K562 (cell line): ENCODE results near the gene RGS3. TPM values are rescaled to one million over a fixed set of nuclear protein-coding genes. Genes with fewer than 3 reads are reported as not detected.

ENCODE experiments used
- ATAC-seq: fragments of 200-7000 bp; cut with Tn5 transposase; 3 replicates; pipeline ENCODE4 v1.9.1; 2020; ENCODE audit warnings: moderate library complexity
- BruUV-seq: library from RNA; stranded (reverse); fragments of 400-500 nt; replicated peaks from 2 replicates; lab custom pipeline; 2021; lab: Mats Ljungman, UMichigan
- CTCF ChIA-PET: fragments of 300-600 bp; formaldehyde crosslinking; extraction: SDS; loops from one replicate; lab custom pipeline; 2021; ENCODE audit warnings: low intra/inter-chr PET ratio; lab: Yijun Ruan, JAX
- POLR2A ChIA-PET: fragments of 300-600, 350-650 bp; sonication (Branson Sonifier 250); formaldehyde crosslinking; extraction: SDS; loops from one replicate; lab custom pipeline; 2021; ENCODE audit warnings: antibody characterized with exemption, inconsistent platforms; lab: Yijun Ruan, JAX
- DNase-seq, 4 experiments: peaks; one replicate each; pipeline versions ENCODE4 v3.0.0 to v3.0.0-alpha.2; 2011 to 2018; ENCODE audit warnings: low spot score in 3 of 4, mixed read lengths in 3 of 4; ENCODE audit errors: extremely low read depth in 1 of 4
- FAIRE-seq: peaks from 2 replicates; lab custom pipeline; 2011; peaks lifted over from hg19 to GRCh38; lab: Jason Lieb, UNC
- H2AFZ ChIP-seq: 2 replicates; pipeline ENCODE4 v1.6.0; 2011; ENCODE audit warnings: low read depth, low read length, control low read depth, inconsistent platforms
- H3K27ac ChIP-seq: fragments of 200-600 bp; 3 replicates; pipeline ENCODE4 v1.8.0; 2011; ENCODE audit warnings: low read depth, mild to moderate bottlenecking, control low read depth, inconsistent platforms, low read length, moderate library complexity, mixed read lengths; ENCODE audit errors: extremely low read depth
- H3K27me3 ChIP-seq, 2 experiments: fragments of 300-600 bp in 1 of 2; 2 replicates in 1 of 2; 3 replicates in 1 of 2; pipeline versions ENCODE4 v1.6.0 to v1.8.0; 2011; ENCODE audit warnings: inconsistent platforms in 2 of 2, low read length in 2 of 2, mild to moderate bottlenecking in 1 of 2, mixed read lengths in 1 of 2, moderate library complexity in 1 of 2; ENCODE audit not compliant: control insufficient read depth in 2 of 2, insufficient read depth in 2 of 2
- H3K36me3 ChIP-seq: fragments of 300-600 bp; 3 replicates; pipeline ENCODE4 v1.8.0; 2011; ENCODE audit warnings: mild to moderate bottlenecking, low read length, inconsistent platforms; ENCODE audit not compliant: control insufficient read depth, insufficient read depth
- H3K4me1 ChIP-seq, 2 experiments: fragments of 200-600 bp in 1 of 2; replicated peaks in 1 of 2; 2 replicates in 1 of 2; 3 replicates in 1 of 2; pipeline versions ENCODE4 v1.5.1 to v1.8.0; 2011; ENCODE audit warnings: inconsistent platforms in 2 of 2, low read length in 2 of 2, mild to moderate bottlenecking in 1 of 2, mixed read lengths in 1 of 2, moderate library complexity in 1 of 2; ENCODE audit not compliant: control insufficient read depth in 2 of 2, insufficient read depth in 2 of 2
- H3K4me2 ChIP-seq: 2 replicates; pipeline ENCODE4 v1.6.1; 2011; ENCODE audit warnings: low read length, control low read depth, inconsistent platforms, mixed read lengths; ENCODE audit not compliant: insufficient read depth
- H3K4me3 ChIP-seq: fragments of 200-600 bp; sonication (generic), shearing (Covaris generic); 2 replicates; pipeline ENCODE4 v1.5.1; 2016; ENCODE audit warnings: control low read depth, inconsistent platforms
- H3K79me2 ChIP-seq: fragments of 200-600 bp; 3 replicates; pipeline ENCODE4 v1.8.0; 2011; ENCODE audit warnings: low read length, inconsistent platforms; ENCODE audit not compliant: control insufficient read depth, insufficient read depth
- H3K9ac ChIP-seq, 2 experiments: 2 replicates each; pipeline versions ENCODE4 v1.6.0 to v1.6.1; 2011; ENCODE audit warnings: low read depth in 2 of 2, low read length in 2 of 2, control low read depth in 1 of 2, inconsistent platforms in 1 of 2, mild to moderate bottlenecking in 1 of 2, mixed read lengths in 1 of 2; ENCODE audit not compliant: insufficient read depth in 1 of 2
- H3K9me1 ChIP-seq: one replicate; pipeline ENCODE4 v1.6.0; 2011; ENCODE audit warnings: inconsistent platforms, mild to moderate bottlenecking, low read length, moderate library complexity; ENCODE audit not compliant: control insufficient read depth, insufficient read depth
- H3K9me3 ChIP-seq: replicated peaks from 2 replicates; pipeline ENCODE4 v1.5.1; 2011; ENCODE audit warnings: low read depth, low read length, inconsistent platforms; ENCODE audit not compliant: control insufficient read depth, insufficient read depth
- H4K20me1 ChIP-seq: replicated peaks from 2 replicates; pipeline ENCODE4 v1.6.1; 2011; ENCODE audit warnings: low read length, inconsistent platforms, mixed read lengths; ENCODE audit not compliant: control insufficient read depth, insufficient read depth
- FOS ChIP-seq: IDR thresholded peaks from 3 replicates; pipeline ENCODE4 v1.6.1; 2011; ENCODE audit not compliant: insufficient read length; ENCODE audit errors: extremely low read depth
- HNRNPUL1 ChIP-seq: fragments of 200-400 bp; formaldehyde crosslinking; IDR thresholded peaks from 2 replicates; pipeline ENCODE4 v1.6.1; 2017; ENCODE audit warnings: low read length
- KLF13 ChIP-seq: fragments of 450-650 bp; IDR thresholded peaks from 2 replicates; pipeline ENCODE4 v1.6.1; 2016; ENCODE audit warnings: missing genetic modification characterization, low read depth, mild to moderate bottlenecking, missing compliant biosample characterization, moderate library complexity, borderline replicate concordance
- NUFIP1 ChIP-seq: fragments of 450-650 bp; IDR thresholded peaks from 2 replicates; pipeline ENCODE4 v1.6.1; 2018; ENCODE audit not compliant: partially characterized antibody
- RBM17 ChIP-seq: fragments of 200-400 bp; formaldehyde crosslinking; IDR thresholded peaks from 2 replicates; pipeline ENCODE4 v1.6.1; 2017; ENCODE audit warnings: low read depth, mild to moderate bottlenecking, low read length, borderline replicate concordance
- SMAD2 ChIP-seq: fragments of 150-350 bp; IDR thresholded peaks from 2 replicates; pipeline ENCODE4 v1.6.1; 2014; ENCODE audit warnings: low read depth, mild to moderate bottlenecking, low read length
- SP2 ChIP-seq: IDR thresholded peaks from 2 replicates; pipeline ENCODE4 v1.6.1; 2011; ENCODE audit warnings: mild to moderate bottlenecking, low read depth, low read length, moderate library complexity; ENCODE audit not compliant: poor library complexity, severe bottlenecking; ENCODE audit errors: extremely low read depth
- XRCC5 ChIP-seq: fragments of 200-400 bp; formaldehyde crosslinking; IDR thresholded peaks from 2 replicates; pipeline ENCODE4 v1.6.1; 2017; ENCODE audit warnings: low read depth, mild to moderate bottlenecking, low read length
- ZNF124 ChIP-seq: sonication (generic); formaldehyde crosslinking; IDR thresholded peaks from 2 replicates; pipeline ENCODE4 v1.8.1; 2022; ENCODE audit warnings: missing genetic modification reagents
- ZNF507 ChIP-seq: conservative IDR thresholded peaks from 2 replicates; pipeline ENCODE4 v1.6.1; 2017; ENCODE audit warnings: missing genetic modification characterization, missing compliant biosample characterization
- ZNF75A ChIP-seq: fragments of 450-650 bp; formaldehyde crosslinking; IDR thresholded peaks from 2 replicates; pipeline ENCODE4 v1.4.0; 2020; ENCODE audit warnings: mild to moderate bottlenecking
- WGBS: fragments of 100-300 bp; shearing (Covaris generic); methylation state at CpG from one replicate; pipeline ENCODE4 v1.1.6; 2016; ENCODE audit warnings: low coverage, mixed read lengths; ENCODE audit not compliant: insufficient coverage; ENCODE audit errors: missing lambda C conversion rate; 5-methylcytosine and 5-hydroxymethylcytosine counted together
- in situ Hi-C: fragments of 300-500 bp; cut with MboI; formaldehyde crosslinking; loops from 4 replicates; pipeline ENCODE4 v1.15.0; 2018; ENCODE audit warnings: inconsistent platforms, mixed read lengths
- intact Hi-C: fragments of 100-400 bp; cut with micrococcal nuclease; formaldehyde crosslinking; loops from 2 replicates; pipeline ENCODE4 v1.14.2; 2022
- polyA plus RNA-seq, 8 experiments: library from polyadenylated mRNA; depleted of rRNA in 4 of 8; stranded (reverse) in 5 of 8; unstranded in 3 of 8; fragments of >200 nt; fragmentation: Nextera tagmentation in 2 of 8; fragmentation: Illumina TruSeq in 1 of 8; extraction: Ambion mirVana in 2 of 8; extraction: Trizol in 1 of 8; gene quantifications; 2 replicates each; pipeline versions ENCODE4 v1.2.1 to v1.2.3, GENCODE V29; 2011 to 2014; ENCODE audit warnings: inconsistent platforms in 1 of 8, missing spikeins in 1 of 8
- total RNA-seq, 7 experiments: library from RNA; depleted of rRNA in 6 of 7; stranded (reverse); fragments of >200 nt in 6 of 7; fragmentation: Illumina TruSeq in 2 of 7; extraction: Trizol in 2 of 7; gene quantifications; 2 replicates each; pipeline versions ENCODE4 v1.2.1 to v1.2.3, GENCODE V29; 2011 to 2021; ENCODE audit warnings: low replicate concordance in 1 of 7
- TF ChIP-seq, protein P1 (sequence below): fragments of 250-450 bp; sonication (Bioruptor Pico); IDR thresholded peaks from 2 replicates; pipeline ENCODE4 v1.5.0; 2022; ENCODE audit warnings: mild to moderate bottlenecking
- TF ChIP-seq, protein P2 (sequence below): sonication (generic); formaldehyde crosslinking; IDR thresholded peaks from 2 replicates; pipeline ENCODE4 v1.5.0; 2020; ENCODE audit warnings: missing genetic modification reagents

Gene RGS3
- total and polyA plus RNA-seq, 9 of the 15 experiments (the other 6 are each of a cell fraction or from before 2014, with no cell fraction given): 0.08 to 2.9 (median 0.95) TPM

DNA sequence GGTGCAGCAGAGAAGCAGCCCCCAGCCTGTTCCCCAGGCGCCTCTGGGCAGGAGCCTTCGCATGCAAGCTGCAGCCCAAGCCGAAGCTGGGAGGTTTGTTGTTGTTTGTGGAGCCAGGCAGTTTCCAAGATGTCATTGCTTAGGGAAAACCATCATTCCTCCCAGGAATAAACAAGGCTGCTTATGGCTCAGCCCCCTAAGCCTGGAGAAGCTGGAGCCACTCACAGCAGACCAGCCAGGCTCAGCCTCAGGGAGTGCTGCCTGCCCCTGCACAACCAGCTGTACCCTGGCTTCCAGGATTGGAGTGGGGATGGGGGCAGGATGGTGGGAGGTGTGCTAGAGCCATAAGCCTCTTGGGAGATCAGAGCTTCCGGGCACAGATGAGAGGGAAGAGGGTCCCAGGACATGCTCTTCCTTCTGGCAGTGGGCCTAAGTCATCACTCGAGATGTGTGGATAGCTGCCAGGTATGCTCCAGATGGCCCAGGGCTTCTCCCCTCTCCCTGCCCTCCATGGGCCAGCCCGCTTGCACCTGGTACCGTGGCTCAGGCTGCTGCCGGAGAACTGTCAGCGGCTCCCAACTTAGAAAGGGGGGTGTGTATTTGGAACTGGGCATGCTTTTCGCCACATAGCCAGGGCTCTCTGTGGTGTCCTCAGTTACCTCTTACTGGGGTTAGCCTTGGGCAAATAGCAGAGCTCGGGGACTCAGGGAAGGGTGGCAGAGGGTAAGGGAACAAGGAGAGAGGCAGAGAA, 105.2 kb downstream of the RGS3 start:
- Histone ChIP-seq H4K20me1 (no peaks in the 10 kb centered on the region), H3K79me2 (no peaks in the 10 kb centered on the region), H3K4me3 (no peak overlapping the region), H3K9ac (no peak overlapping the region), H3K4me2 (no peak overlapping the region), H3K9me1 (no peaks in the 10 kb centered on the region), H3K27me3 (peaks cover 0 to 31% of the 10 kb centered on the region in 2 experiments; a peak in 3 of 5 replicates), H3K36me3 (no peaks in the 10 kb centered on the region), H3K9me3 (no peaks in the 10 kb centered on the region), H2AFZ (no peak overlapping the region), H3K4me1 (peaks cover 25% of the 10 kb centered on the region in 2 experiments), H3K27ac (no peak overlapping the region)
- POLR2A ChIA-PET: interaction anchor here (0.5 to 1.7 kb wide), 5 partner anchors 10 to 153 kb away, joined by 3 to 7 read pairs (median 3); no protein-coding TSS in a partner anchor
- intact Hi-C loops: no loop called here
- CTCF ChIA-PET: no interaction called here
- DNase-seq (no peak), ATAC-seq (no peak), FAIRE-seq (no peak)
- in situ Hi-C loops: no loop called here
- 43% methylated on average over 11 of the region's 11 CpGs for WGBS
- no TSS peak for BruUV-seq
- TF ChIP-seq RBM17: no peak
- TF ChIP-seq ZNF75A (CRISPR knock-in tag): no peak
- no peak for TF ChIP-seq KLF13
- no peak for TF ChIP-seq ZNF507 (tag)
- TF ChIP-seq SP2: no peak
- TF ChIP-seq HNRNPUL1: no peak
- no peak for TF ChIP-seq XRCC5
- TF ChIP-seq SMAD2: no peak
- TF ChIP-seq, protein P1, sequence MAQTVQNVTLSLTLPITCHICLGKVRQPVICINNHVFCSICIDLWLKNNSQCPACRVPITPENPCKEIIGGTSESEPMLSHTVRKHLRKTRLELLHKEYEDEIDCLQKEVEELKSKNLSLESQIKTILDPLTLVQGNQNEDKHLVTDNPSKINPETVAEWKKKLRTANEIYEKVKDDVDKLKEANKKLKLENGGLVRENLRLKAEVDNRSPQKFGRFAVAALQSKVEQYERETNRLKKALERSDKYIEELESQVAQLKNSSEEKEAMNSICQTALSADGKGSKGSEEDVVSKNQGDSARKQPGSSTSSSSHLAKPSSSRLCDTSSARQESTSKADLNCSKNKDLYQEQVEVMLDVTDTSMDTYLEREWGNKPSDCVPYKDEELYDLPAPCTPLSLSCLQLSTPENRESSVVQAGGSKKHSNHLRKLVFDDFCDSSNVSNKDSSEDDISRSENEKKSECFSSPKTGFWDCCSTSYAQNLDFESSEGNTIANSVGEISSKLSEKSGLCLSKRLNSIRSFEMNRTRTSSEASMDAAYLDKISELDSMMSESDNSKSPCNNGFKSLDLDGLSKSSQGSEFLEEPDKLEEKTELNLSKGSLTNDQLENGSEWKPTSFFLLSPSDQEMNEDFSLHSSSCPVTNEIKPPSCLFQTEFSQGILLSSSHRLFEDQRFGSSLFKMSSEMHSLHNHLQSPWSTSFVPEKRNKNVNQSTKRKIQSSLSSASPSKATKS: no peak
- no peak for TF ChIP-seq NUFIP1
- no peak for TF ChIP-seq ZNF124
- no peak for TF ChIP-seq FOS
- TF ChIP-seq, protein P2, sequence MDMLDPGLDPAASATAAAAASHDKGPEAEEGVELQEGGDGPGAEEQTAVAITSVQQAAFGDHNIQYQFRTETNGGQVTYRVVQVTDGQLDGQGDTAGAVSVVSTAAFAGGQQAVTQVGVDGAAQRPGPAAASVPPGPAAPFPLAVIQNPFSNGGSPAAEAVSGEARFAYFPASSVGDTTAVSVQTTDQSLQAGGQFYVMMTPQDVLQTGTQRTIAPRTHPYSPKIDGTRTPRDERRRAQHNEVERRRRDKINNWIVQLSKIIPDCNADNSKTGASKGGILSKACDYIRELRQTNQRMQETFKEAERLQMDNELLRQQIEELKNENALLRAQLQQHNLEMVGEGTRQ: no peak
